PC-9 (cell line): ENCODE results near the gene PIAS4. TPM values are rescaled to one million over a fixed set of nuclear protein-coding genes. Genes with fewer than 3 reads are reported as not detected.

ENCODE experiments used
- BruUV-seq: library from RNA; stranded (reverse); fragments of 400-500 nt; replicated peaks from 2 replicates; lab custom pipeline; 2021; lab: Mats Ljungman, UMichigan
- CTCF ChIA-PET: fragments of 300-600 bp; sonication (Branson Sonifier 250); formaldehyde crosslinking; loops from one replicate; lab custom pipeline; 2022; ENCODE audit warnings: antibody characterized with exemption; lab: Charles Lee
- POLR2A ChIA-PET: fragments of 300-600 bp; sonication (Branson Sonifier 250); formaldehyde crosslinking; loops from one replicate; lab custom pipeline; 2022; ENCODE audit warnings: antibody characterized with exemption; ENCODE audit not compliant: unreplicated experiment; lab: Charles Lee
- DNase-seq, 2 experiments: peaks; one replicate each; pipeline versions ENCODE4 v3.0.0 to v3.0.0-alpha.2; 2015 to 2022; ENCODE audit warnings: mixed read lengths in 1 of 2
- H2AFZ ChIP-seq: fragments of 200-600 bp; sonication (generic); 2 replicates; pipeline ENCODE4 v1.8.1; 2017; ENCODE audit warnings: antibody characterized with exemption
- H3F3A ChIP-seq: fragments of 200-600 bp; sonication (generic); 2 replicates; pipeline ENCODE4 v1.8.1; 2017; ENCODE audit warnings: antibody characterized with exemption, mild to moderate bottlenecking, low read depth; ENCODE audit not compliant: insufficient read depth
- H3K27ac ChIP-seq: fragments of 200-600 bp; sonication (generic); 2 replicates; pipeline ENCODE4 v1.6.1; 2016; ENCODE audit warnings: mixed run types
- H3K27me3 ChIP-seq: fragments of 200-600 bp; sonication (generic); 2 replicates; pipeline ENCODE4 v1.6.1; 2016; ENCODE audit warnings: low read depth, mixed run types; ENCODE audit not compliant: insufficient read depth
- H3K36me3 ChIP-seq: fragments of 200-600 bp; sonication (generic); 2 replicates; pipeline ENCODE4 v1.6.1; 2016; ENCODE audit warnings: low read depth, mixed run types
- H3K4me1 ChIP-seq: fragments of 200-600 bp; sonication (generic); replicated peaks from 2 replicates; pipeline ENCODE4 v1.6.1; 2016; ENCODE audit warnings: mixed run types; ENCODE audit not compliant: insufficient read depth
- H3K4me2 ChIP-seq: fragments of 200-600 bp; sonication (generic); 2 replicates; pipeline ENCODE4 v1.6.1; 2017; ENCODE audit warnings: mixed run types
- H3K4me3 ChIP-seq: fragments of 200-600 bp; sonication (generic); 2 replicates; pipeline ENCODE4 v1.6.1; 2016; ENCODE audit warnings: mixed run types
- H3K79me2 ChIP-seq: fragments of 200-600 bp; sonication (generic); 2 replicates; pipeline ENCODE4 v1.6.1; 2017; ENCODE audit warnings: low read depth, mixed run types
- H3K9me2 ChIP-seq: fragments of 200-600 bp; sonication (generic); 2 replicates; pipeline ENCODE4 v1.8.1; 2017; ENCODE audit warnings: mild to moderate bottlenecking; ENCODE audit not compliant: insufficient read depth
- H3K9me3 ChIP-seq: fragments of 200-600 bp; sonication (generic); 2 replicates; pipeline ENCODE4 v1.8.1; 2016; ENCODE audit warnings: low read depth; ENCODE audit not compliant: insufficient read depth
- H4K20me1 ChIP-seq: fragments of 200-600 bp; sonication (generic); 2 replicates; pipeline ENCODE4 v1.8.1; 2017; ENCODE audit not compliant: insufficient read depth
- CTCF ChIP-seq: fragments of 200-600 bp; sonication (generic); conservative IDR thresholded peaks from 2 replicates; pipeline ENCODE4 v1.6.1; 2017; ENCODE audit warnings: mixed run types, antibody characterized with exemption, mild to moderate bottlenecking, moderate library complexity
- EZH2 ChIP-seq: fragments of 200-600 bp; sonication (generic); IDR thresholded peaks from 2 replicates; pipeline ENCODE4 v1.8.0; 2017; ENCODE audit warnings: antibody characterized with exemption, low read depth
- intact Hi-C: fragments of 100-400 bp; cut with micrococcal nuclease; formaldehyde crosslinking; loops from one replicate; pipeline ENCODE4 v1.10.0; 2022; ENCODE audit not compliant: unreplicated experiment
- total RNA-seq: library from RNA; stranded (reverse); gene quantifications from 2 replicates; pipeline ENCODE4 v1.2.3, GENCODE V29; 2021

The PIAS4 gene
- total RNA-seq, 1 experiment from 2014 or later: 26.5 TPM

DNA sequence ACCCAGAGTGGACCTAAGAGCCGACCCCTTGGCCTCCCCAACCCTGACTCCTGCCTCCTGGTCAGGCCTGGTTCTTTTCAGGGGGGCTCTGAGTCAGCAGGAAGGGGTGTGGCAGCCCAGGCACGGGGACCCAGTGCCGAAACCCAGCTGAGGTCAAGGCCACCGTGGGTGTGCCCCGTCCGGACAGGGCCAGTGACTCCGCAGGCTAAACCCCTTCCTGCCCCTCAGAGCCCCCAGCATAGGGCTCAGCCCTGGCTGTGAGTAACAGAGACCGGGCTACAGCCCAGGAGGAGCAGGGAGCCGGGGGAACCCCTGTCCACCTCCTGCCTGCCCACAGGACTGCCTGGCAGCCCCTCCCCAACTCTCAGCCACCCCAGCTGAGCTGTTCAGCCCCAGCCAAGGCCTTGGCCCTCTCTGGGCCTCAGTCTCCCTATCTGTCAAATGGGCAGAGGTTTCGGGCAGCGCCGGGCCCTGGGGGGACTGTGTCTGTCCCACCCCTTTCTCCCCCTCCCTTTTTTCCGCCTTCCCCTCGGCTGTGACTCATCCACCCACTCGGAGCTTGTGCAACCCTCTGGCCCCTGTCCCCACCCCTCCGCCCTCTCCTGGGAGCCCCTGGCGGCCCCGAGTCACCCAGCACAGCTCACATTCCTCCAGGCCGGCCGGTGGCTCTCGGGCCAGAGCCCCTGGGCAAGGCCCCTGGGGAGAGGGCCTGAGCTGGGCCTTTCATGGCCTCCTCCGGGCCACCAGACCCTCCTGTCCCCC lies 50.6 kb downstream of the PIAS4 start:
- Histone ChIP-seq H4K20me1 (peaks cover 51% of the 10 kb centered on the region), H3K27me3 (no peaks in the 10 kb centered on the region), H3K79me2 (peaks cover 91% of the 10 kb centered on the region), H3F3A (peaks cover 55% of the 10 kb centered on the region), H3K36me3 (no peaks in the 10 kb centered on the region), H3K9me2 (no peaks in the 10 kb centered on the region), H3K4me1 (peaks cover 63% of the 10 kb centered on the region), H3K4me3 (peak overlapping the region; percentile 47; the same call in 1 of the 2 replicates), H3K4me2 (peak overlapping the region; percentile 91), H3K9me3 (no peaks in the 10 kb centered on the region), H2AFZ (no peak overlapping the region), H3K27ac (peak overlapping the region; percentile 96)
- intact Hi-C loops: no loop called here
- POLR2A ChIA-PET: interaction anchor here (0.5 to 0.6 kb wide), 2 partner anchors 21 to 209 kb away, joined by 6 to 14 read pairs; no protein-coding TSS in a partner anchor
- DNase-seq: peak; percentile 76 to 85
- CTCF ChIA-PET: interaction anchor here (1.0 kb wide), 1 partner anchor 72 kb away, joined by 4 read pairs; no protein-coding TSS in a partner anchor
- TF ChIP-seq CTCF (no peak; the same call in 1 of the 2 replicates), EZH2 (no peak)
- no TSS peak for BruUV-seq

DNA sequence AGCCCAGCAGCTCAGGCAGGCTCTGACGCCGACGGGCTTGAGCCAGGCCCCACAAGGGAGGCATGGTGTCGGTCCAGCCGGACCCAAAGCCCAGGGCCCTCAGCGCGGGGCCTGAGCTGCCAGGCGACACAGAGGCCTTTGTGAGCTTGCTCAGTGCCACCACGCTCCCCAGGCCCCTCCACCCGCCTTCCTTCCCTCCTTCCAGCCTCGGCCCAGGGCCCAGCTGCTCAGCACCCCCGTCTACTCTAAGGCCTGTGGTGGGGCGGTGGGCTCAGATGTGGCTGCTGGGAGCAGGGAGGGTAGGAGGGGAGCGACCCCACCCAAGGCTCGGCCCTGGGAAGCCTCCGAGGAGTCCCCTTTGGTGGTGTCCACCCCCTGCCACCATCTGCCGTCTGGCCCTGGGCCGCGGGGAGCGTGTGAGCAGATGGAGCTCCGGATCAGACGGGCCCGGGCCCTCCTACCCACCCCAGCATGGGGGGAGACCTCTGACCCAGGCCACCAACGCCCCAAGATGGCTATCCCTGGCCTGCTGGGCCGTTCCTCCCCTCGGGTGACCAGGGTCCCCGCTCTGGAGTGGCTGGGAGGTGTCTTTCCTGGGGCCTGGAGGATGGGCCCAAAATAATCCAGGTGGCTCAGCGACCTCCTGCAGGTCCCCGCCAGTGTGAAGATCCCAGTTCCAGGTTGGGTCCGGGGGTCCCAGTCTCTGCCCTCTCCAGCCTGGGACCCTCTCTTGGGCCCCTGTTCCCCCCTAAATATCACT lies 51.3 kb downstream of the PIAS4 start:
- H3K9me2 ChIP-seq: no peaks in the 10 kb centered on the region
- TSS peak; percentile 88 for BruUV-seq
- H3K9me3 ChIP-seq: no peaks in the 10 kb centered on the region
- CTCF ChIA-PET: interaction anchor here (1.0 kb wide), 1 partner anchor 73 kb away, joined by 4 read pairs; no protein-coding TSS in a partner anchor
- H3K4me3 ChIP-seq: peak overlapping the region; percentile 47; the same call in 1 of the 2 replicates
- H3K27me3 ChIP-seq: no peaks in the 10 kb centered on the region
- TF ChIP-seq EZH2 (no peak), CTCF (no peak)
- POLR2A ChIA-PET: interaction anchor here (0.5 to 0.6 kb wide), 2 partner anchors 21 to 210 kb away, joined by 6 to 14 read pairs; no protein-coding TSS in a partner anchor
- H3K36me3 ChIP-seq: no peaks in the 10 kb centered on the region
- H4K20me1 ChIP-seq: peaks cover 54% of the 10 kb centered on the region
- H3K27ac ChIP-seq: peak overlapping the region; percentile 96
- H3K79me2 ChIP-seq: peaks cover 93% of the 10 kb centered on the region
- intact Hi-C loops: no loop called here
- no peak for DNase-seq
- H3F3A ChIP-seq: peaks cover 47% of the 10 kb centered on the region; the same call in 1 of the 2 replicates
- H3K4me2 ChIP-seq: peak overlapping the region; percentile 91
- H2AFZ ChIP-seq: no peak overlapping the region
- peaks cover 63% of the 10 kb centered on the region for H3K4me1 ChIP-seq

GRCh38 chr19:4059453-4059871 lies 51.9 kb downstream of the PIAS4 start:
- Histone ChIP-seq H3K4me3 (peak overlapping the region; percentile 47; the same call in 1 of the 2 replicates), H3K4me1 (peaks cover 63% of the 10 kb centered on the region), H3K79me2 (peaks cover 97% of the 10 kb centered on the region), H3K27ac (peak overlapping the region; percentile 96), H3K9me3 (no peaks in the 10 kb centered on the region), H3K4me2 (peak overlapping the region; percentile 91), H4K20me1 (peaks cover 54% of the 10 kb centered on the region), H3K27me3 (no peaks in the 10 kb centered on the region), H2AFZ (no peak overlapping the region), H3F3A (peaks cover 45% of the 10 kb centered on the region; the same call in 1 of the 2 replicates), H3K36me3 (no peaks in the 10 kb centered on the region), H3K9me2 (no peaks in the 10 kb centered on the region)
- intact Hi-C loops: no loop called here
- no TSS peak for BruUV-seq
- ChIA-PET POLR2A (interaction anchor here (0.7 kb wide), 1 partner anchor 17 kb away, joined by 3 read pairs; no protein-coding TSS in a partner anchor), CTCF (interaction anchor here (1.0 kb wide), 1 partner anchor 74 kb away, joined by 4 read pairs; no protein-coding TSS in a partner anchor)
- DNase-seq: no peak
- TF ChIP-seq EZH2 (no peak), CTCF (no peak)
